Non-pigmented ciliary epithelial cell (primary cell): Measurements from ENCODE around the gene DRICH1.
"Not testable (repeated sequence)": the region's sequence is repeated elsewhere in the genome, so short reads cannot be mapped to it uniquely, and the experiment has no call there.

Source experiments
- DNase-seq: peaks from one replicate; pipeline ENCODE4 v3.0.0-alpha.2; 2010; ENCODE audit warnings: low read depth

DRICH1 gene

GRCh38 chr22:23598805-23599518, 33.2 kb downstream of the DRICH1 start:
- no peak for DNase-seq

- not testable (repeated sequence) for DNase-seq
These were observed 34.4 kb downstream of the DRICH1 start for GRCh38 chr22:23597576-23598268.

- DNase-seq: not testable (repeated sequence)
These were observed 36.2 kb downstream of the DRICH1 start for GRCh38 chr22:23595904-23596303.

DNA sequence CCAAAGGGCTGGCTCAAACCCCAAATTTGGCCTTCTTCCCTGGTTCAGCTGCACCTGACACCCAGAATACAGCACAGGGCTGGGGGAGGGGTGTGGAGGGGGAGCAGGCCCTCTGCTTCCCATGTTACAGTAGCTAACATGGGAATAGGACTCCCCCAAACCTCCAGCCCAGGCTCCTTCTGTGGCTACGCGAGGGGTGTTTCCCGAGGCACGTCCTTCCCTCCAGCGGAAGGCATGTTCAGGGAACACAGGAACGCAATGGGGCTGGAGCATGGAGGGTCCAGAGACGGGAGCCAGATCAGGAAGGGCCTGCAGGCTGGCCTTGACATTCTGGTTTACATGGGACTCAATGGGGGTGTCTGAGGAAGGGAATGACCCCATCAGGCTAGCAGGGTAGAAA, 40.3 kb downstream of the DRICH1 start:
- DNase-seq: no peak

- peak; percentile 22 for DNase-seq
These were observed 40.8 kb downstream of the DRICH1 start for GRCh38 chr22:23591201-23591791.

DNA sequence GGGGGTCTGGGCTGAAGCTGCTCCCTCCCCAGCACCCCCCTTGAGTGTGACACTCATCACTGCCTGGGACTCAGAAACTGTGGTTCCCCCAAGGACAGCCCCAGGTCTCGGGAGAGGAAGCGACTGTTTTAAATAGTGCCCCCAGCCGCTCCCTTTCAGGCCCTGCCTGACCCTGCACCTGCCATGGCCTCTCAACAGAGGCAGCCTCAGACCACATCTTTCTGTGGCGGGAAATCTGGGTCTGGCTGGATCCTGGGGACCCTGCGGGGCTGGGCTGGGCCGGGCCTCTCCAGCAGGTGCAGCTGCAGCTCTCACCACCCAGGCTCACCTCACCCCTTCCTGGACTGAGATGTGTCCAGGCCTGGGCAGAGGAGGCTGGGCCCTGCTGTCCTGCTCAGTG, 48.3 kb downstream of the DRICH1 start:
- no peak for DNase-seq

DNA sequence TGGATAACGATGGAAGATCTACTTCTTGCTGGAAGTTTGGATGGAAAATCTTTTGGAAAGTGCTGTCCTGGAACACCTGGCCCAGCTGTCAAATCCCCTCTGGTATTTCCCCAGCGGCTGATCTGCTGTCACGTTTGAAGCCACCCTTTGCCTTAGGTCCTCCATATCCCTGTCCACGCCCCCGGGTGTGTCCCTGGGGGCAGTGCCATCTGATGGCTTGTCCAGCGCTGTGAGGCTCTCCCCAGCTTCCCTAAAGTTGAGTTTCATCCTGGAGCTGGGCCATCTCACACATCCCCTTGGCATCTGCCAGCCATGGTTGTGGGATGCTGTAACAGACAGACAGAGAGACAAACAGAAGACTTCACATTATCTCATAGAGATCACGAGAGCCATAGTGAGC, 49.0 kb downstream of the DRICH1 start:
- DNase-seq: no peak

GRCh38 chr22:23581260-23581650, 50.9 kb downstream of the DRICH1 start:
- no peak for DNase-seq

DNA sequence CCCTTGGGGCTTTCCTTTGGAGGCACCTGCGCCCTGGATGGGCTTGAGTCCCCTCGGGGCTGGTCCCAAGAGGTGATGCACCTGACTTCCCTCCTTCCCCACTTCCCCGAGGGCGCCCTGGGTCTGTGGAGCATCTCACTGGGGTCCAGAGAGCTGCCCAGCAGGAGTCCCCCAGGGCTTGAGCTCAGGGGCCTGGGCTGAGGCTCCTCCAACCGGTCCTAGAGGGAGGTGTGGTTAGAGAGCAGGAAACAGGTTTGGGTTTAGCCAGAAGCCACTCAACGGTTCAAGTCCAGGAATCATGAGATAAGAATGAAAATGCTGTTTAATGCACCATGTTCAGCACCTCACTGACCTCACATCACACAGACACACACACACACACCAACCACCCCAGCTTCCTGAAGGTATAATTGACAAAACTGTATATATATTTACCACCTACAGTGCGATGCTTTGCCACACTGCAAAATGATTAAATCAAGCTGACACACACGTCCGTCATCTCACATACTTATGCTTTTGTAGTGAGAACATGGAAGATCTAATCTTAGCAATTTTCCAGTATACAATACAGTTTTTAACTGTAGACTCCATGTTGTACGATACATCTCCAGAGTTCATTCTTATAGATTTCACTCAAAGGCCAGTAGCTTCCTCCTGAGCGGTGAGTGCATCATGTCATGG, 51.4 kb downstream of the DRICH1 start:
- DNase-seq: no peak

DNA sequence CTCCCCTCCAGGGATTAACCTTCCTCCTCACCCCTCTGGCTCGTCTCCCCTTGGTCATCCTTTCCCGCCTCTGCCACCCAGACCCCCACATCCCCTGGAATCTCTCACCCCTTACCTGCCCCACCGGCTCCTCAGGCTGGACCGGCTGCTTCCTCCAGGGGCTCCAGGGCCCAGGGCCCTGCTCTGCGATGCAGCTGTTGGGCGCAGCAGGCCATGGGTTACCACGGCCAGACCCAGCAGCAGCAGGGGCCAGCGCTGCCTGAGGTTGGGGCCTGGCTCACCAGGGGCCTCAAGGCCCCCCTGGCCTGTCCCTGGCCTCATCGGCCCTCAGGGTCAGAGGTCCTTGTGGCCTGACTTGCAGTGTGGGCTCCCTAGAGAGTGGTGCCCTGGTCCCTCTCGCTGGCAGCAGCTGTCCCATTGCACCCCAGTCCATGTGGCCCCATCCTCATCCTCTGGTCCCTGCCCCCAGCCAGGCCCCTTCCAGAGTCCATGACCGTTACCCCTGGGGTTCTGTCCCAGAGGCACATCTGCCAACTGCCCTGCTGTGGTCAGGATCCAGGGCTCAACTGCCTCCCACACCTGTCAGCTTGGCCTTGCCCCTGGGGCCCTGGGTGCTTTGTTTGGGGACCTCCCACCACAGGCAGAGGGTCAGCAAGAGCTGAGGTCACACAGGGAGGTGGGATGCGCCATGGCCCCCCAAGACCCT, 52.1 kb downstream of the DRICH1 start, which contains the start of gene IGLL1:
Gene IGLL1, minus strand, starts transcription at position 421 of the 706 bp plus-strand sequence. Its CDS starts 100 bp downstream, at position 321.
- DNase-seq: no peak

DNA sequence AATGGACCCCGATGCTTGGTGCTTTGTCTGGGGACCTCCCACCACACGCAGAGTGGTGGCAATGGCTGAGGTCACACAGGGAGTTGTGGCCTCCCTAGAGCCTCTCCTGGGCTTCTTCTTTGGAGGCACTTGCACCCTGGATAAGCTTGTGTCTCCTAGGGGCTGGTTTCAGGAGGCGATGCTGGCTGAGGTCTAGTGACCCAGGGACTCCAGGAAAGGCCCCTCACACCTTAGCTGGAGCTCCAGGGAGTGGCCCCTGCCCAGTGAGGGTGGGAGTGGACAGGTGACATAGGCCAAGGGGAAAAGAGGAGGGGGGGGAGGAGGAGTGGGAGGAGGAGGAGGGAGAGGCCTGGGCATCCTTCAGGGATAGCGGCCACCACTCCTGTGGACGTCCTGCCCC, 52.8 kb downstream of the DRICH1 start:
- DNase-seq: no peak

DNA sequence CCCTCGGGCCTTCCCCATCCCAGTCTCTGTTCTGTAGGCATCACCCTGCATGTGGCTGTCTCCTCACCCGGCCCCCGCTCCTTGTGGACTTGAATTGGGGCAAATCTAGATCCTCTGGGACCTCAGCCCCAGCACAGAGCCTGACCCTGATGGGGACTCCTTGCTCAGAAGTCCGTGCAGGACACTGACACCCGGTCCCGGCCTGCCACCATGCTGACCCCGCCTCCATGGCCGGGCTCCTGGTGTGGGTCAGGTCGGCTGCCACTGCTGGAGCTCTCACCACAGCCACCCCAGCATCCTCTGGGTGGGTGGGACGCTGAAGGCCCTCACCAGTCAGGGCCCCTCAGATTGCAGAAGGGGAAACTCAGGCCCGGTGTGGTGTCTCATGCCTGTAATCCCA, 53.8 kb downstream of the DRICH1 start:
- no peak for DNase-seq

- no peak for DNase-seq
These were observed 55.4 kb downstream of the DRICH1 start for GRCh38 chr22:23576681-23577080.

DNA sequence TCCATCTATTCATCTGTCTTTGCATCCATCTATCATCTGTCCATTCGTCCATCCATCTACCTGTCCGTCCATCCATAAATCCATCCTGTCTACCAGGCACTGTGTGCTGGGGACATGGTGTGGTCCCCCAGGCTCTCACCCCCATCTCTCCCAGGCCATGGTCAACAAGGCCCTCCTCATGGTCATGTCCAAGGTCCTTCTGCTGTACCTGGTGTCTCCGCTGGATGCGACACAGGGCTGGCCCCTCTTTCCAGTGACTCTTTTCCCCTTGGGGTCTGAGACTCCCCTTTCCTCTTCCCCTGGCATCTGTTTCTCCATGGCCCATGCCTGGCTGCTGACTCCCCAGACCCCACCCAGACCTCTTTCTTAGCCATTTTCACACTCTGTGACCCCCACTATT, 56.5 kb downstream of the DRICH1 start:
- DNase-seq: no peak

DNA sequence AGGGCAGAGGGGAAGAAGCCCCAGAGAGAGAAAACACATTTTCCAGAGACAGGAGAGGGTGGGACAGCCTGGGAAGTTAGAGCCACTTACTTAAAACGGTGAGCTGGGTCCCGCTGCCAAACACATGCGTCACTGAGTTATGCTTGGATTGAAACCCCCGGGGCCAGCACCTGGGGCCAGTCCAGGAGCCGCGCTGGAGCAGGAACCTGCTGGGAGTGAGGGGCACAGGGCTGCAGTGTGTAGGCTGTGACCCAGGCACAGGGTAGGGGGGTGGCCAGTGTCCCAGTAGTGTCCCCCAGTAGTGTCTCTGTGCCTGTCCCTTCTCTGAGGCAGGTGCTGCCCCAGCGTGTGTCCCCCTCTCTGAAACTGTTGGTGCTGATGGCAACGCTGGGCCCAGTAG, 57.2 kb downstream of the DRICH1 start:
- no peak for DNase-seq

DNA sequence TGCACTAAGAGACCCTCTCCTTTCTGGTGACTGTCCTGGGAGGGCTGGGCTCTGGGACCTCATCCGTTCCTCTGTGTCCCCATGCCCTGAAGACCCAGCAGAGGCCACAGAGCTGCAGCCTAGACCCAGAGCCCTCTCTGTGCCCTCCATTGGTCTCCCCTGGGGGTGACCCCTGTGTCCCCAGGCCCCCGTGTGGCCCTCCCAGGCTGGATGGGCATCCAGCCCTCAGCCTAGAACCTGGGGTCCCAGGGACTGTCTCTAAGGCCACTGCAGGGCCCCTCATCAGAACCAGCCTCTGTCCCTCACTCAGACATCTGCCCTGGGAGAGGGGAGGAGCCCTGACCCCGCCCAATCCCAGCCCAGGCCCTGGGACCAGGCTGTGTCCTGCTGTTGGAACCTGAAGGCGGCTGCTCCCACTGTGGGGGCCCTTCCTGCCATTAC, 57.7 kb downstream of the DRICH1 start:
- DNase-seq: no peak

GRCh38 chr22:23573701-23574235, 58.4 kb downstream of the DRICH1 start:
- DNase-seq: not testable (repeated sequence)

- not testable (repeated sequence) for DNase-seq
These were observed 59.0 kb downstream of the DRICH1 start for GRCh38 chr22:23573106-23573505.

- no peak for DNase-seq
These were observed 60.6 kb downstream of the DRICH1 start for GRCh38 chr22:23571486-23571885.

- DNase-seq: no peak
These were observed 61.4 kb downstream of the DRICH1 start for GRCh38 chr22:23570681-23571080.

GRCh38 chr22:23569716-23570115, 62.4 kb downstream of the DRICH1 start:
- no peak for DNase-seq

- no peak for DNase-seq
These were observed 62.8 kb downstream of the DRICH1 start for GRCh38 chr22:23569291-23569690.
